ENCODE measurements around the gene METTL6. TPM values are rescaled to one million over a fixed set of nuclear protein-coding genes. Genes with fewer than 3 reads are reported as not detected.
A peak's percentile ranks its signal among the peaks of the same experiment; 100 is the strongest.

METTL6 gene
- total and polyA plus RNA-seq, 11 donors: 5.7 to 15.6 (median 10.5) TPM

DNA sequence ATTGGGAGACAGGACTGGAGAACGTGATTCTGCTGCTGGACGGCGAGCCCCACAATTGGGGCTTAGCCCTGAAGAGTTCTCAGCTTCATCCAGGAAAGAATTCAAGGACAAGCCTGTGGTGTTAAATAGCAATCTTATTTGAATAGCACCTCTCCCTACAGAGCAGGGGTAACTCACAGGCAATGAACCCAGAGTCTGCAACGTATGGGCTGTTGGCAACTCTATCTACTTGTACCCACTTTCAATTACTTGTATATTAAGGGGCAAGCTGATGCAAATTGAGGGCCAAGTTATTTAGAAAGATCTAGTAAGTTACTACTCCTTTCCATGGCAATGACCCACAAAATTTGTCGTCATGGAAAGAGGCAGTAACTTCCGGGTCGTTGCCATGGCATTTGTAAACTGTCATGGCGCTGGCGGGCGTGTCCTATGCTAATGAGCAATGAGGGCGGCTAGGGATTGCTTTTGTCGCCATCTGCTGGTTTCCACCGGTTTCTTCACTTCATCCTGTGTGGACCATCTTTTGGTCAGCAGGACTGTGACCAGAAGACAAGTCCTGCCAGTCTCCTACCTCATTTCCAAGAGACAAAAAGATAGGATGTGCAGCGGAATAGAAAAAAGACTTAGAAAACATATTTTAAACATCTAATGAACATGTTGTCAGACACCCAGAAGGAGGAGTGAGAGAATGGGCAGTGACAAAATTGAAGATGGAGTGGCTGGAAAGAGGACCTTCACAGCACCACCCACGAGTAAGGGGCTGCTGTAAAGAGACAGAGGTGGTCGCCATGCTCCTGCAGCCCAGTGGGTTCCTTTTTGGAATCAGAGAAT is 49.2 kb downstream of the METTL6 start:
- whole genome bisulfite sequencing, 4 donors: 32 to 36% (median 34%) methylated on average over 16 of the region's 16 CpGs
- Histone ChIP-seq H3K36me3 (no peaks in the 10 kb centered on the region), H3K27me3 (no peaks in the 10 kb centered on the region), H3K9me3 (no peaks in the 10 kb centered on the region), H3K4me3 (peak overlapping the region in 3 of 12 donors; percentile 0 to 25 (median 20)), H3K27ac (peak overlapping the region in 8 of 12 donors; percentile 8 to 73 (median 56)), H3K4me1 (peaks cover 0 to 6% (median 0%) of the 10 kb centered on the region in 12 donors)
- DNase-seq (peak; percentile 92 to 97 (median 94)), ATAC-seq (peak; percentile 97 to 98 (median 98))
- peak in 1 of 2 donors; percentile 33 for TF ChIP-seq POLR2A (IDR thresholded peaks at IDR 0.05)
- TF ChIP-seq, protein P1, sequence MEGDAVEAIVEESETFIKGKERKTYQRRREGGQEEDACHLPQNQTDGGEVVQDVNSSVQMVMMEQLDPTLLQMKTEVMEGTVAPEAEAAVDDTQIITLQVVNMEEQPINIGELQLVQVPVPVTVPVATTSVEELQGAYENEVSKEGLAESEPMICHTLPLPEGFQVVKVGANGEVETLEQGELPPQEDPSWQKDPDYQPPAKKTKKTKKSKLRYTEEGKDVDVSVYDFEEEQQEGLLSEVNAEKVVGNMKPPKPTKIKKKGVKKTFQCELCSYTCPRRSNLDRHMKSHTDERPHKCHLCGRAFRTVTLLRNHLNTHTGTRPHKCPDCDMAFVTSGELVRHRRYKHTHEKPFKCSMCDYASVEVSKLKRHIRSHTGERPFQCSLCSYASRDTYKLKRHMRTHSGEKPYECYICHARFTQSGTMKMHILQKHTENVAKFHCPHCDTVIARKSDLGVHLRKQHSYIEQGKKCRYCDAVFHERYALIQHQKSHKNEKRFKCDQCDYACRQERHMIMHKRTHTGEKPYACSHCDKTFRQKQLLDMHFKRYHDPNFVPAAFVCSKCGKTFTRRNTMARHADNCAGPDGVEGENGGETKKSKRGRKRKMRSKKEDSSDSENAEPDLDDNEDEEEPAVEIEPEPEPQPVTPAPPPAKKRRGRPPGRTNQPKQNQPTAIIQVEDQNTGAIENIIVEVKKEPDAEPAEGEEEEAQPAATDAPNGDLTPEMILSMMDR (IDR thresholded peaks at IDR 0.05): peak; percentile 68 to 91 (median 82)
- intact Hi-C loops (cut with DNase I): loop anchor here in 9 of 10 donors (1.0 to 10.0 kb wide), 8 partner anchors 45 to 173 kb away; partner anchors contain the start of genes SH3BP5 (in 5 of the 9) and CAPN7 (in 3 of the 9)

DNA sequence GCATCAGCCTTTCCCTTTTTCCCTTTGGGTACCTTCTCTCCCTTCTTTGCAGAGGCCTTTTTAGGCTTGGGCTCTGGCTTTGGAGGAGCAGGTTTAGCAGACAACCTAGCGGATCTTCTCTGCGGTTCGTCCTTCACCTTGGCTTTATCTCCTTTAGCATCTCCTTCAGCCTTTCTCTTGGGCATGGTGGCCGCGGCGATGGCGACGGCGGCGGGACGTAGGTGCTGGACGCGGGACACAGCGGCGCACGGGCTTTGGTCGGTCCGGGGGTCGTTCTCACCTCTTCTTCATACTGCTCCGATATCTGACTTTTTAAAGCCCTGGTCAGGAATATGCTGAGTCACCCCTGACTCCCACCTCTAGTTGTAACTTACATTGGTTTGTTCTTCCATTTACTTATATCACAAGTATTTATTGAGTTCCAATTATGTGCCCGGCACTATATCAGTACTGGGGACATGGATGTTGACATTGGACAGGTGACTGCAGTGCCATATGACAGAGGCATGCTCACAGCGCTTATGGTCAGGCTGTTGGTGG is 51.8 kb downstream of the METTL6 start:
- DNase-seq: no peak
- no peak overlapping the region for H3K27ac ChIP-seq
- no peak for TF ChIP-seq POLR2A (IDR thresholded peaks at IDR 0.05)
- TF ChIP-seq, protein P1 (IDR thresholded peaks at IDR 0.05): no peak
- H3K36me3 ChIP-seq: no peaks in the 10 kb centered on the region
- peaks cover 0 to 6% (median 0%) of the 10 kb centered on the region in 12 donors for H3K4me1 ChIP-seq
- no peak for ATAC-seq
- no peaks in the 10 kb centered on the region for H3K27me3 ChIP-seq
- H3K9me3 ChIP-seq: no peaks in the 10 kb centered on the region
- 94 to 95% (median 95%) methylated on average over 22 of the region's 22 CpGs for WGBS, 4 donors
- H3K4me3 ChIP-seq: no peak overlapping the region
- intact Hi-C loops (cut with DNase I): loop anchor here in 4 of 10 donors (5.0 to 10.0 kb wide), 3 partner anchors 43 to 171 kb away; partner anchors contain the start of genes CAPN7 (in 3 of the 4) and SH3BP5 (in 3 of the 4)

DNA sequence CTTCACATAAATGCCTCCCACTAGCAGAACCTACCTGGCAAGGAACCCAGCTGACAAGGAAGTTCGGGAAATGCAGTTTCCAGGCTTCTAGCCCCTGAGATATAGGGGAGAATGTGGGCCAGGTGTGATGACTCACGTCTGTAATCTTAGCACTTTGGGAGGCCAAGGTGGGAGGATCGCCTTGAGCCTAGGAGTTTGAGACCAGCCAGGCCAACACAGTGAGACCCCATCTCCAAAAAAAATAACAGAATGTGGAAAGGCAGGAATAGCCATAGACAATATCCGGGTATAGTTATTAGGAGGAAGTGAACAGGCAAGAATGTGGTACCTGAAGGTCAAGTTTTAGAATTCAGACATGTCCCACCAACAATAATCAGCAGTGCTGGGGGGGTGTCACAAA is 54.4 kb downstream of the METTL6 start:
- no peak overlapping the region for H3K27ac ChIP-seq
- no peaks in the 10 kb centered on the region for H3K9me3 ChIP-seq
- H3K36me3 ChIP-seq: no peaks in the 10 kb centered on the region
- no peak for ATAC-seq
- intact Hi-C loops (cut with DNase I): loop anchor here in 2 of 10 donors (2.0 to 10.0 kb wide), 2 partner anchors 100 to 168 kb away; partner anchors contain the start of gene CAPN7 (in 1 of the 2)
- DNase-seq: no peak
- H3K4me1 ChIP-seq: peaks cover 0 to 4% (median 0%) of the 10 kb centered on the region in 12 donors
- H3K4me3 ChIP-seq: no peak overlapping the region
- TF ChIP-seq, protein P1 (IDR thresholded peaks at IDR 0.05): no peak
- no peak for TF ChIP-seq POLR2A (IDR thresholded peaks at IDR 0.05)
- 84 to 89% (median 87%) methylated on average over 4 of the region's 4 CpGs for WGBS, 4 donors
- H3K27me3 ChIP-seq: no peaks in the 10 kb centered on the region

DNA sequence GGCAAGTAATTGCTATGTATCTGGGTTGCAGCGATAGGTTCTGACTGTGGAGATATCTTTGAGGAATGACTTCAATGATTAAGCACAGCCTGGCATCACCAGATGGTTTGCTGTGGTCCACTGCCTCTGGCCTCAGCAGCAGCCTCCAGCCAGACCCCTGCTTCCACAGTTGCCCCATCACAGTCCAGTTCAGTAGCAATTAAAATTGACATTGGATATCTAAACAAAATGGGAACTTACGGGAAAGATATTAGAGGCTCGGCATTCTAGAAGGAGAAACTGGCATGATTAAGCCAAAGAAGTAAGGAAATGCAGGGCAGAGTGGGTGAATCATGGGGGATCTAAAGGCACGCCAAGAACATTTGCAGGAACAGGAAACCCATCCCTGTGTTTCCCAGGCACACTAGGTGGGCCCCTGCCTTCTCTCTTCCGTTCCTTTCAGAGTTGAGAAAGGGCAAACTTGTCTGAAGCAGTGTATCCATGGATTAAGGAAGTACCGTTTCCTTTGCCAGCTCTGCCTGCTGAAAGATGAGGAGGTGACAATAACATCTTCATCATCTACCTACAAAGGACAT is 58.7 kb downstream of the METTL6 start:
- DNase-seq (no peak), ATAC-seq (peak in 2 of 4 donors; percentile 12 to 50)
- Histone ChIP-seq H3K4me3 (no peak overlapping the region), H3K4me1 (no peaks in the 10 kb centered on the region), H3K9me3 (no peaks in the 10 kb centered on the region), H3K27me3 (no peaks in the 10 kb centered on the region), H3K36me3 (no peaks in the 10 kb centered on the region), H3K27ac (no peak overlapping the region)
- 61 to 74% (median 71%) methylated on average over 6 of the region's 6 CpGs for WGBS, 4 donors
- no peak for TF ChIP-seq POLR2A (IDR thresholded peaks at IDR 0.05)
- TF ChIP-seq, protein P1 (IDR thresholded peaks at IDR 0.05): no peak
- intact Hi-C loops (cut with DNase I): no loop called here

All from heart left ventricle (tissue), 16 donors.